Measurements from ENCODE around the gene PFDN2.

GRCh38 chr1:161128591-161129420 lies 11.0 kb upstream of the PFDN2 start:
- TF ChIP-seq CTCF (conservative IDR thresholded peaks at IDR 0.05; ENCODE audit: low read depth in 2 of 2) (no peak), ZNF114 (CRISPR knock-in tag; IDR thresholded peaks at IDR 0.05) (no peak), EZH2 (IDR thresholded peaks at IDR 0.05; ENCODE audit: low read depth, unreplicated experiment) (no peak), REST (IDR thresholded peaks at IDR 0.05; ENCODE audit: unreplicated experiment) (no peak), POLR2AphosphoS5 (IDR thresholded peaks at IDR 0.05; ENCODE audit: low read depth) (no peak), EZH2phosphoT487 (IDR thresholded peaks at IDR 0.05; ENCODE audit: unreplicated experiment) (no peak), CREB1 (CRISPR knock-in tag; IDR thresholded peaks at IDR 0.05; ENCODE audit: low read depth) (no peak), ETS1 (IDR thresholded peaks at IDR 0.05) (no peak), NANOG (IDR thresholded peaks at IDR 0.05; ENCODE audit: borderline replicate concordance) (no peak), JUNB (IDR thresholded peaks at IDR 0.05; ENCODE audit: unreplicated experiment) (no peak)
